ENCODE results near the gene SYT7.

GRCh38 chr11:61526229-61526628 lies 54.6 kb downstream of the SYT7 start:
- TF ChIP-seq POLR2A (IDR thresholded peaks at IDR 0.05) (no peak), CTCF (IDR thresholded peaks at IDR 0.05) (no peak)
